Suppressor macrophage treated with lipopolysaccharide for 4 hours (primary cell): ENCODE data around the gene LYPD1.

Experiments
- DNase-seq: peaks from one replicate; pipeline ENCODE4 v3.0.0-alpha.2; 2020

LYPD1 gene

DNA sequence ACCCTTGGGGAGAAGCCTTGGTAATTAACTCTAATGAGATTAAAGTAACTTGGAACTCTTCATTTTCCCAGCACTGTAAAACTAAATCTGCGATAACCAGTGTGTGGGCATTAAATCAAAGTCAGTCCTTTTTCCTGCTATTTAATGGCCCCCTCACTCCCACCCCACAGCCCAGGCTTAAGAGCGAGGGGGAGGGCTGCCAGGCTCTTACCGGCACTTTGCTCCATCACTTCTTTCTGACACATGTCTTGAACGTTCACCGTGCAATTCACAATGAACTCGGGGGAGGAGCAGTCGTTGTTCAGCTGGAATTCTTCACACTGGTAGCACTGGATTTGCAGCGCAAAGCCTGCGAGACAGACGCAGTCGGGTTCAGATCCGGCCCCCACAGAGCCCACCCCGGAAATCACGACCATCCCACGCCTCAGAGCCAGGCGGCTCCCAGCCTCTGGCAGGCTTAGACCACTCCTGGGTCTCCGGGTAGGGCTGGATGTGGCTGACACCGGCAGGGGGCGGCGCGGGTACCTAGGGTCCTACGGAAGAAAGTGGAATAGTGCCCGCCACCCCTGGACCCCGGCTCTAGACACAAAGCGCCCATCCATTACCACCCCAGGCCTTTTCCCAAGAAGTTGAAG is 1.7 kb downstream of the LYPD1 start:
- no peak for DNase-seq

DNA sequence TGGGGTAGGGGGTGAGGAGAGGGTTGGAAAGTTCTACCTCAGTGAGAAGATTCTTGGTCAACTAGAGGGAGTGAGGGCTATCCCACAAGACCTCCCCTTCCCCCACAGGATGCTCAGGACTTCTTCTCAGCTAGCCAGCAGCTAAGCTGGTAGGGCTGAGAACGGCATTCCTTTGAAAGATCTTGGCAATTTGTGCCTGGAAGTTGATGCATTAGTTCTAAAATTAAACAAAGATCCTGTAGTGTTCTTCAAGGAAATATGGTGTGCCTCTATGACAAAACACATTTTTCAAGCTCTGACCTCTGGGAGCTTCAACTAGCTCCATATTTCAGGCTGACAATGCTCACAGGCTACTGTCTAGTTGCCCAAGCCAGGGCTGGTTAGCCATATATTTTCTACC is 2.3 kb downstream of the LYPD1 start:
- DNase-seq: no peak

DNA sequence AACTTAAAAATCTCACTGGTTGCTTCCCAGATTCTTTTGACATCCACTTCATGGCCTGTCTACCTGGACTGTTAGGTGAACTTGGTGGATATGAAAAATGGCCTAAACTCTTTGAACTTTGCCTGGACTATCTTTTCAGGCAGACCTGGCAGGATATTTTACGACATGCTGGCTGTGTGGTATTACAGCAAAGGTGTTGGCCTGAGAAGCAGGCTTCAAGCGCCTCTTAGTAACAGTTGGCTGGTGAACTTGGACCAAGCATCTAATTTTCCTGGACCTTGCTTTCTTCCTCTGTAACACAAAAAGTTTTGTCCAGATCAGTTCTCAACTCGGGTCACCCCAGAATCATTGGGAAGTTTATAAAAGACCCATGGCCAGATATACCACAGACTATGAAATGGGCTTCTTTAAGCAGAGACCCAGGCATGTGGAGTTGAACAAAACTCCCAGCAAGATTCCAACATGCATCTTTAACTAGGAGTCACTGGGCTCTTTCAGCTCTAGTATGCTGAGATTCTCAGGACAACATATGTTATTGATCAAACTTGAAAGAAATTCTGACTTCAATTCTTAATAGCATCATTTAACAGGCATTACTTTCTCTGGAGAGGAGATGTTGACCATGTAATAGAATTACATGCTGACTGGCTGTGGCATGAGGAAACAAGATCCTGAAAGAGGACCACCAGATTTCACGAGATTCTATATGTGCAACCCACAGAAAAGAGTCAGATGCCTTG is 4.4 kb downstream of the LYPD1 start:
- no peak for DNase-seq

DNA sequence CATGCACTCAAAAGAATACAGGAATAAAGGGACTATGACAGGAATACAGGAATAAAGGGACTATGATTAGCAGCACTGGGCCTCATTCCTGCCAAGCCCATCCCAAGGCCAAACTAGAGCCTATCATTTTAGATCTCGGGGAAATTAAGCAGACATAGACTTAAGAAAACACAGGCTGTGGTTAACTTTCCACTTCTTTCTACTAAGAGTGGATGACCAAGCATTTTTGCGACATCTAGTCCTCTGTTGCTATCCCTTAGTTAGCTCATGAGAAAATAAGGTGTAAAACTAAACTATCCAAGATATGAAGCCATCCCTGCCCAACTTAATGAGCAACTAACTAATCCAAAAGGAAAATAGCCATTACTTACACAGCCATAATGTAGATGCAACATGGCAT is 5.9 kb downstream of the LYPD1 start:
- no peak for DNase-seq

DNA sequence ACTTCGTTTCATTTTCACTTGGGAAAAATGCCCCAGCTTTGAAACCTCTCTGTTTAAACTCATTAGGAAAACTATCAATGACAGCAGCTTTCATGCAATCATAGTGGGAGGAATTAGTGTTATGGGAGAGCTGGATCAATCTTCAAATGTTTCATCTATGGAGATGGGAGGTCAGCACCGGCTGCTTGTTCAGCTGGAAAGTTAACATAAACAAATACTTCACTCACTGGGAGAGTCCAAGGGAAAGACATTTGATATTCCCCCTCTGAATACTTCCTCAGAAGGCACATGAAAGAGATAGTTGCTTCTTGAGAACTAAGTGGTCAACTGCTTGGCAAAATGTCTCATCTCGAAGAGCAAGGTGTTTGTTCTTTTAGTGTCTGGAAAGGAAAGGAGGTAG is 7.3 kb downstream of the LYPD1 start:
- no peak for DNase-seq

DNA sequence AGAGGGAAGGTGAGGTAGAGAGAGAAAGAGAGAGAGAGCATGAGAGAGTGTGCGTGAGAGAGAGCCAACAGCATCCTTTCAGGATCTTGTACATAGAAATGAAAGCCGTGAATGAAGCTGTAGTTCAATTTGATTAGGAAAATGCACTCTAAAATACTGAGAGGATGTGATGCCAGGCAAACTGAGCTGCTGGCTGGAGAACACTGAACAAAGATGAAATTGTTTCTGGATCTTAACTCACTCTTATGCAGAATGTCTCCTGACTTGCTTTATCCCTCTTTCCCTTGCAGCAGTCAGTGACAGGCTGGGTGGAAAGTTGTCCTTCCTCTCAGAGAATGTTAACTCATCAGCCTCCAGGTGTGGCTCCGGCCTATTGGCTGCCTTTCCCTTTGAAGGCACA is 10.7 kb downstream of the LYPD1 start:
- no peak for DNase-seq

DNA sequence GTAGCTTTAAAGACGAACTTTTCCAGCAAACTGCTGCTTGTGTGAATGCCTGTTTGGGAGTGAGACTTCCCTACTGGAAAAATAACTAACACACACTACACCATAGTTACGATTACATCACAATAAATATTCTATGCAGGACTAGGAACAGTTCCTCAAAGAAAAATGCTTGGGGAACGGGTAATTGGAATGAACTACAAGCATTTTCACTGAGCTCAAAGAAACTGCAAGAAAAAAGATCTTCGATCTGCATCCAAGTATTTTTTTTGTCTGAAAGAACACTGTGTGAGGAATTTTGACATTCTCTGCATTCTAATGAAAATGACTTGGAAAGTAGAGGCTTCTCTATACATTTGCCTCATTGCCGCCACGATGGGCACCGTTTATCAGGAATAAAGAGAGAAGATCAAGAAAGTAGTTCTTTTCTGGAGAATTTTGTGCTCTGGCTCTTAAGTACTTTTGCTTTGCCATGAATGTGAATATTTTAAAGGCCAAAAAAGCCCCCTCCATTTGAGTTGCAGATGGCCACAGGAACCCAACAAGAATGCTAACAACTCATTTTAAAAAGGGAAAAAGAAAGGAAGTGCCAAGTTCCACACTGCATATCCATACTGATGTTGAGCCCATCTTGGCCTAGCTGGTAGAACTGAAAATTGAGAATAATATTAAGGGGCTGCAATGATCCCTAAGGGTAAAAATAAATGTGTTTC is 13.6 kb downstream of the LYPD1 start:
- DNase-seq: no peak

DNA sequence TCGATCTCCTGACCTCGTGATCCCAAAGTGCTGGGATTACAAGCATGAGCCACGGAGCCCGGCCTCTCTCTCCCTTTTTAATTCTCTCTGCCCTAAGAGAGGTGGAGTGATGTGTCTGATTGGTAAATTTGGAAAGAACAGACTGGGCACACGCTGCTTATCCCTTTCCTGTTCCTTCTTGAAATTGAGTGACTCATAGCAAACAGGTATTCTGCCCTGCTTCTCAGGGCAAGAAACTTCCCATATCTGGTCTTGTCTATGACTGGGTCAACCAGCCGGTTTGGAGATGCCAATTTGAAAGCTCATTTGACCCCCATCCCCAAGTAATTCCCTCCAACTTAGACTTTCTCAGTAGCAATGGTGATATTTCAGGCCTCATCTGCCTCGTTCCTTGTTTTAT is 15.0 kb downstream of the LYPD1 start:
- no peak for DNase-seq

DNA sequence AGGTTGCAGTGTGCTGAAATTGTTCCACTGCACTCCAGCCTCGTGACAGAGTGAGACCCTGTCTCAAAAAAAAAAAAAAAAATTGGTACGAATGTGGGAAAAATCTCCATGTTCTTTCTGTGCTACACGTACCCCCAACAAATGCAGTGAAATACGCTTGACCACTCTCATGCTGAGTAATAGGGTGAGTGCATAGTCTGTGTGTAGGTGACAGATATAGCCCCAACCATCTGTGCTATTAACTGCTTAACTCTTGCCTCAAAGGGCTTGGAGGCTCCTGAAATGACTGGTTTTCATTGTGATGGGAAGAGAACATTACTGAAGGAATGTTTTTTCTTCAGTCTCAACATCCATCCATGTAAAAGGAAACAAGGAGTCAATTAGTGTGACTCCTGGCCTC is 15.7 kb downstream of the LYPD1 start:
- DNase-seq: no peak

DNA sequence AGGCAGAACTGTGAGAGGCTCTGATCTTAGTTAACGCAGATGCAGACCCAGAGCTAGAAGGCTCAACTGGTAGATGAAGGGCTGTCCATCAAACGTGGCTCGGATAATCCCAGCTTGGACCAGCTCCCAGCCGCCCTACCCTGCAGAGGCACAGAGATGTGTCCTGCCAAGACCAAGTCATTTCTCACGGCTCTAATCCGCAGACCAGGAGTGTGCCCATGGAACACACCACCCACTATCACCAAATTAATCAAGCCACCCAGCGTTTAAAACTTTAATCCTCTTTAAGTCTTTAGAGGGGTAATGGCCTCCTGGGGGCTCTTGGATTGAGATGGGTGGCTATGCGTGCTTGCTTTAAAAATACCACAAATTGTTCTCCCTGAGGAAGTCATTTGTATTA is 17.5 kb downstream of the LYPD1 start:
- no peak for DNase-seq

DNA sequence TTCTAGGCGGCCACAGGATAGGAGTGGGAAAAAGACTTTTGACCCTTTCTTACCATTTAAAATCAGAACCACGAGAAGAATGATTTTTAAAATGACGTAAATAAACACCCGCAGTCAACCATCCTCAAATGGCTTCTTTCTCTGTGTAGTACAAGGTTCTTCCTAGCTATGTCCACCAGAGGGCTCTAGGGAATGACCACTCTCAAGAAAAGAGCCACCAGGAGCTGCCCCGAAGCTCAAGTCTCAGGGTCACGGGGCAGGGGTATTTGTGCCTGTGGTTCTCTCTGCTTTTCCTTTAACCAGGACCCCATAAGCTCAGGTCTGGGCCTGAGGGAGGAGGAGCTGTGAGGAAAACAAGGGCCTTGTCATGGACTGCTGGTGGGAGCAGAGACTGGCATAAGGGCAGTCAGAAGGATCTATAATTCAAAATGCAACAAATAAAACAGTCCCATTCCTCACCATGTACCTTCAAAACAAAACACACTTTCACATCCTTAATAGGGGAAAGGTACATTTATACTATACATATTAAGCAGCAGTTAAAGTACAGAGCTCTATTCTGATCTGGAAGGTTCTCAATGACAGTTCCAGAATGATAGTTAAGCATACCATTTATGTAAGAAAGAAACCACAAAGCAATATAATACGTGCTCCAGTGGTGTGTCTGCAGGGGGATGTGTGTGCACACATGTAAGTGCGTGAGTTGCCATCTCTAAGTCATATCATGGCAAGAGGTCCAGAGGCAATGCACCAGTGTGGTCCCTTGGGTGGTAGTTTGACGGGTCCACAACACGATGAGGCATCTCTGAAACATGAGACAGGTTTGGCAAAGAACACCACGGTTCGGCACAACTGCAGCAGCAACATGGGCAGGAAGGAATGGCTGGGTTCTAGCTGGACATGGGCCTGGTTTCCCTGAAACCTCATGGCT is 18.6 kb downstream of the LYPD1 start:
- DNase-seq: peak; percentile 38

DNA sequence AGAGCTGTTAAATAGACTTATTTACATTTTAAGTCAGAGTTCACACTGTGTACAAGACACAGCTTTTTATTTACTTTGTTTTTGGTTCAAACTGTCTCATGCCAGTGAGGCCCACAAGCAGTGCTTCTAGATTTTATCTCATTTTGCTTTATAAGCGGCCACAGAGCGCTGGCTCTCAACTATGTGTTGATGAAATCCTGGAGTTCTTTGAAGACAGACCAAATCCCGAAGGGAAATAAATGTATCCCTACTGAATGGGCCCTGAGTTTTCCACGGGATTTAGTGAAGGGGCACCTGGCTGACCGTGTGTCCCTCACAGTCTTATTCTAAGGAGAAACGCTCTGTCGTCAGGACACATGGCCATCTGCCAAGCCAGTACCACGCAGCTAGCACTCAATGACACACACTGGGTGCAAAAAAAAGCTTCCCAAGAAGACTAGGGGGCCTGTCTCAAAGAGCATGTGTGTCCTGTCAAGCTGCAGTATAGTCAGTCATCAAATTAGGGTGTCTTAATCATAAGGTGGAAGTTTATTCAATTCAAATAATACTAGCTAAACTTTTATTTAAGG is 23.4 kb downstream of the LYPD1 start:
- no peak for DNase-seq

DNA sequence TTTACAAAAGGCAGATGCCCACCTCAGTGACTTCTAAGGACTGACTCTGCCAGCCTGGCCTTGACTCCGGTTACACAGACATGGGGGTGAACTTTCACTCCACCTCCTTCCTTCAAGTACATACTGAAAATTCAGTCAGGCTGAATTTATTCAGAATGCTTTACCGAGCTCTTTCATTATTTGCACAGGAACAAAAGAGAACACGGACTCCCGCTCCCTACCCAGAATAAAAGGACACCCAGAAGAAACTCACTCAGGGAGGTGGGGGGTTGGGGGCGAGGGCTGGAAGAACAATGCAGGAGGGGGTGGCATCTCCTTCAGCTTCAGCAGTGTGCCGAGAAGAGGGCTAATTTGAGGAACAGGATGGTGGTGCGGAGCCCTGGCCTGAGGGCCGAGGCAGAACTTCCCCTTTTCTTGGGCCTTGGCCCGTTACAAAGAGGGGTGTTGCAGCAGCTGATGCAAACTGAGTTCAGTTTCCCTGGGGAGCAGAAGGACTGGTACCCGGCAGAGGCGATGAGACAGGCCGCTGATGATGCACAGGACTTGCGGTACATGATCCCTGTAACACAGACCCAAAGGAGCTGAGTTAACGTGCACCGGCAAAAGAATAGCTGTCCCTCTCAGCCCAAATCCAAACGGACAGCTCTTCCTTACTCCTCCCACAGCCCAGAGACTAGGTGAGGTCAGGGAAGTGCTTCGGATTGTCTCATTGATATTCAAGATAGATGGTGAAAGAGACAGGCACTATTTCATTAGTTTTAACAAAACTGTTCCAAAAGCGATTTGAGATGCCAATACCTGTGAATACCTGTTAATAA is 24.1 kb downstream of the LYPD1 start:
- peak; percentile 46 for DNase-seq

DNA sequence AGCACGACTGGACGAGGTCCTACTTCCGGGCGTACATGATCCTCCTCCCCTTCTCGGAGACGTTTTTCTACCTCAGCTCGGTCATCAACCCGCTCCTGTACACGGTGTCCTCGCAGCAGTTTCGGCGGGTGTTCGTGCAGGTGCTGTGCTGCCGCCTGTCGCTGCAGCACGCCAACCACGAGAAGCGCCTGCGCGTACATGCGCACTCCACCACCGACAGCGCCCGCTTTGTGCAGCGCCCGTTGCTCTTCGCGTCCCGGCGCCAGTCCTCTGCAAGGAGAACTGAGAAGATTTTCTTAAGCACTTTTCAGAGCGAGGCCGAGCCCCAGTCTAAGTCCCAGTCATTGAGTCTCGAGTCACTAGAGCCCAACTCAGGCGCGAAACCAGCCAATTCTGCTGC is 24.8 kb downstream of the LYPD1 start:
- no peak for DNase-seq

DNA sequence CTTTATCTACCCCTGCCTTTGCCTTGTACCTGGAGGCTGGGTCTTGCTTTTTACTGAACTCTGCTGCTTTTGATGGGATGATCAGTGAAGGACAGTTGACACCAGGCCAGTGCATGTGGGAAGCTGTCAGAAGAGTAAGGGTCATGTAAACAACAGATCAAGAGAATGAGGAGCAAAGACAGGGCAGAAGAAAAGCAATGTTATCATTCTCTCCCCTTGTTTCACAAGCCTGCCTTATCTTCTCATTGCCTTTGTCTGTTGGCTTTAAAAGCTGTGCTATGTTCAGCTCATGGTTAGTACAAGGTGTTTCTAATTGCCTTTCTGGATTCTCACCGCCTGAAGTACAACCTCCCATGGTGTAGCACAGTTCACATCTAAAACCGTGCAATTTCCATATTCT is 27.6 kb downstream of the LYPD1 start:
- no peak for DNase-seq

DNA sequence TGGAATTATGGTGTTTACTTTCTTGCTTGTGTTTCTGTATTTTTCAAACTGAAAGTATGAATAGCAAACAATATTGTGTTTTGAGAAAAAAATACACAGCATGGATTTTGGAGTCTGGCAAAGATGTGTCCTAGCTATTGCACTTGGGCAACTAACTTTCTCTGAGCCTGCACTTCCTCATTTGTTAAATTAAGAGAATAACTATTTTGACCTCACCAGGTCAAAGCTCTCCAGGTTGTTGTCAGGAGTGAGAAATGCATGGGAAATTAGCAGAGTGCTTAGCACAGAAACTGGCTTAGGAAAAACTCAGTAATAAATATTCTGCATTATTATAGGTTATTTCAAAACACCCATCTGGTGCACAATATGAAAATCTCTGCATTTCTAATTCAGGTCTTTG is 28.2 kb downstream of the LYPD1 start:
- no peak for DNase-seq

DNA sequence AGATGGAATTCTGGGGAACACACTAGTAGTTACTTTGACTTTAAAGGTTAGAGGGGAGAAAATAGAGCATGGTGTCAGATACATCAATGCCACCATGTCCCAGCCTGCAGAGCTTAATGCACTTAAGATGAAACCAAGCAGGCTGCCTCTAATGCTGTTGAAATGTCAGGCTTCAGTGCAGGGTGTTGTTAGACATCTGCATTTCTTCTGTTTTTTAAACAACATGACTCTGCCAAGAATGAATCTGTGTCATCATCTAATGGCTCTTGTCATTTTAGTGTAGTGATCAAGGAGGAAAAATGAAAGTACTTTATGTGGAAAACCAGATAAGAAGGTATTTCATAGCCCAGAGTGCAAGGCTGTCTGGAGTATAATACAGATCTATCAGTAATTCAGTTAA is 29.9 kb downstream of the LYPD1 start:
- DNase-seq: no peak

DNA sequence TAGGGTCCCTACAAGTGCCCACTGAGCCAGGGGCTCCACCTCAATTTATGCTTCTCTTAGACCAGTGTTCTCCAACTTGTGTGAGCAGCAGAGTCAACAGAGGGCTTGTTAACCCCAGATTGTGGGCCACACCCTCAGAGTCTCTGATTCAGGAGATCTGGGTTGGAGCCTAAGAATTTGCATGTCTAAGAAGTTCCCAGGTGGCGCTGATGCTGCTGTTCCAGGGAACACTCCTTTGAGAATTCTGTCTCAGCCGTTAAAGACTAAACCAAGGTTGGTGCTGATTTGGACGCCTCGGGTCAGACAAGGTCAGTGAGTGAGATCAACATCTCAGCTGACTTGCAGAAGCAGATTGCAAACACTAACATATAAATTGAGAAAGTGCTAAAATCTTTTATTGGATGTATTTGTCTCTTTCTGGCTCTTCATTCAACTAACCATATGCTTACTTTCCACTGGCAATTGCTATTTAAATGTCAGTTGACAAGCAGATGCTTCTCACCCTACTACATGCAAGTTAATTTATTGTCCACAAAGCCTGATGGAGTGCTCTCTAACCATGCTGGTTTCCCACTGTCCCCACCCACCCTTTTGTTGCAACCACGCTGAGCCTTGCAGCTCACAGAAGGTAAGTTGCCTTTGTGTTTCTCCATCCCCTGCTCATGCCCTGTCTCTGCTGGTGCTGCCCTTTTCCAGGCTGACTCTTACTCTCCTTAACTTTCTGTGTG is 31.5 kb downstream of the LYPD1 start:
- DNase-seq: no peak

DNA sequence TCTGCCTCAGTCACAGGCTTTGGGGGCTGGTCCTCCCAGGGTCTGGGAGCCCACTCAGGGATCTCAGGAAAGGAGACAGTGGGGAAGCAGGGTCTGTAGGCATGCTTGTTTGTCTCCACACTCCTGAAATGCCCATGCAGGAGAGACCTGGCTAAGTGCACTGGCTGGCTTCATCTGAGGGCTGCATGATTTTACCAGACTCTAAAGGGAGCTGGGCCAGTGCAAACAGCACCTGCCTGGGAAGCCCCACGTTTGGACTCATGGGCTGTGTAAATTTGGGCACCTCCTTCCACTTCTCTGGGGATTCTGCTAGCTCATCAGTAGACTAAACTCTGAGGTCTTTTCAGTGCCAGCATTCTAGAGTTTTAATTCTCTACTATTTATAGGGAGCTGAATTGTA is 33.7 kb downstream of the LYPD1 start:
- DNase-seq: no peak

DNA sequence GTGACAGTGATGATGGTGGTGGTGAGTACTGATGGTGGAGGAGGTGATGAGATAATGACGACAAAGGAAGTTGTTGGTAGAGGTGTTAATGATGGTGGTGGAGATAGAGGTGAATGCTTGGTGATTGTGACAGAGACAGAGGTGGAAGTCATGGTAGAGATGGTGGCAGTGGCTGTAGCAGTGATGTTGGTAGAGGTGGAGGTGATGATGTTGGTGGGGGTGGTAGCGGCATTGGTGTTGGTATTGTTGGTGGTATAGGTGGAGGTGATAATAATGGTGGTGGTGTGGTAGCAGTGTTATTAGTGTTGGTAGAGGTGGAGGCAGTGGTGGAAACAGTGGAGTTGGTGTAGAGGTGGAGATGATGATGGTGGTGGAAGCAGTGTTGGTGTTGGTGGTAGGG is 36.4 kb downstream of the LYPD1 start:
- no peak for DNase-seq

DNA sequence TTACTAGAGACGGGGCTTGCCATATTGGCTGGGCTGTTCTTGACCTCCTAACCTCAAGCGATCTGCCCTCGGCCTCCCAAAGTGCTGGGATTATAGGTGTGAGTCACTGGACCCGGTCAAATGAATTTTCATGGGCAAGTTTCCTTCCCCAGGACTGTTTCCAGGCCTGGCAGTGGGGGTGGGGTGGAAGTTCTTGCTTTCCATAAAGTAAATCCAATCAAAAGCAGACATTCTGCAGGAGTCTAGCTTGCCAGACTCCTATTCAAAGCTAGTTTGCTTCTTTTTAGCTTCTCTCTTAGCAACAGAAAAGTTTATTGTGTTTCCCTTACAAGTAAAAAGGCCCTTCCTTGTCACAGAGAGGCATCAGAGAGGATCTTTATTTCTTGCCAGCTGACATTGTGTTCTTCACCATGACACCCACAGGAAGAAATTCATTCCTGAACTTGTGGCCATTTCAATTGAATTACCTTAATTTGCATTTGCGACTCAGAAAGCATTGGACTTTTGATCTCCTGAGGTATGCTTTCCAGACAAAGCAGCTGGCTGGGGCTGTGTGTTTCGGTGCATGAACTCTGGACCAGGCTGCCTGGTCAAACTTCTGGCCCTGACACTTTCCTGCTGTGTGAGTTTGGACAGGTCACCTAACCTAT is 37.9 kb downstream of the LYPD1 start:
- DNase-seq: no peak
